Mesenchymal stem cell (in vitro differentiated cells and primary cell): ENCODE measurements around the gene UPP1.

Experiments
- DNase-seq: peaks from one replicate; pipeline ENCODE4 v3.0.0-alpha.2; 2013
- H2AFZ ChIP-seq: one replicate; pipeline ENCODE4 v1.6.1; 2013; ENCODE audit warnings: low read depth, mild to moderate bottlenecking, control low read depth, inconsistent platforms, low read length, moderate library complexity
- H2AK5ac ChIP-seq: 2 replicates; pipeline ENCODE4 v1.6.1; 2013; ENCODE audit warnings: low read length, moderate library complexity, mild to moderate bottlenecking, inconsistent platforms; ENCODE audit not compliant: severe bottlenecking
- H2BK120ac ChIP-seq: one replicate; pipeline ENCODE4 v1.6.1; 2013; ENCODE audit warnings: low read depth, mild to moderate bottlenecking, inconsistent platforms, low read length, moderate library complexity
- H2BK12ac ChIP-seq, 2 experiments: one replicate each; pipeline ENCODE4 v1.6.1; 2013; ENCODE audit warnings: inconsistent platforms in 2 of 2, low read length in 2 of 2, mild to moderate bottlenecking in 2 of 2, moderate library complexity in 2 of 2, control low read depth in 1 of 2
- H2BK15ac ChIP-seq: one replicate; pipeline ENCODE4 v1.6.1; 2013; ENCODE audit warnings: mild to moderate bottlenecking, low read depth, inconsistent platforms; ENCODE audit not compliant: poor library complexity, severe bottlenecking
- H2BK5ac ChIP-seq: 2 replicates; pipeline ENCODE4 v1.6.1; 2013; ENCODE audit warnings: low read depth, mild to moderate bottlenecking, low read length, control low read depth, inconsistent platforms; ENCODE audit not compliant: poor library complexity, severe bottlenecking
- H3K14ac ChIP-seq, 2 experiments: one replicate each; pipeline ENCODE4 v1.6.1; 2013; ENCODE audit warnings: inconsistent platforms in 2 of 2, low read length in 2 of 2, control low read depth in 1 of 2, mild to moderate bottlenecking in 1 of 2, moderate library complexity in 1 of 2
- H3K18ac ChIP-seq, 2 experiments: one replicate each; pipeline ENCODE4 v1.6.1; 2013; ENCODE audit warnings: inconsistent platforms in 2 of 2, low read length in 2 of 2, control low read depth in 1 of 2, low read depth in 1 of 2, mild to moderate bottlenecking in 1 of 2
- H3K23ac ChIP-seq, 2 experiments: one replicate each; pipeline ENCODE4 v1.6.1; 2013; ENCODE audit warnings: inconsistent platforms in 2 of 2, low read length in 2 of 2, mild to moderate bottlenecking in 2 of 2, moderate library complexity in 2 of 2, control low read depth in 1 of 2
- H3K27ac ChIP-seq: 2 replicates; pipeline ENCODE4 v1.5.1; 2013; ENCODE audit warnings: mild to moderate bottlenecking, moderate library complexity, low read length, control low read depth, inconsistent platforms; ENCODE audit not compliant: poor library complexity, severe bottlenecking
- H3K27me3 ChIP-seq, 2 experiments: 2 replicates each; pipeline versions ENCODE4 v1.6.1 to v1.7.0; 2013; ENCODE audit warnings: low read length in 2 of 2, mild to moderate bottlenecking in 2 of 2, moderate library complexity in 2 of 2, control low read depth in 1 of 2, inconsistent platforms in 1 of 2; ENCODE audit not compliant: control insufficient read depth in 1 of 2, insufficient read depth in 1 of 2
- H3K36me3 ChIP-seq, 2 experiments: 2 replicates each; pipeline versions ENCODE4 v1.6.1 to v1.7.0; 2013; ENCODE audit warnings: low read length in 2 of 2, control low read depth in 1 of 2, inconsistent platforms in 1 of 2, low read depth in 1 of 2, mild to moderate bottlenecking in 1 of 2; ENCODE audit not compliant: insufficient read depth in 2 of 2, control insufficient read depth in 1 of 2
- H3K4ac ChIP-seq, 2 experiments: one replicate each; pipeline ENCODE4 v1.6.1; 2013; ENCODE audit warnings: inconsistent platforms in 2 of 2, low read length in 2 of 2, mild to moderate bottlenecking in 2 of 2, moderate library complexity in 2 of 2, control low read depth in 1 of 2, low read depth in 1 of 2
- H3K4me1 ChIP-seq: 2 replicates; pipeline ENCODE4 v1.6.1; 2013; ENCODE audit warnings: low read depth, low read length, control low read depth; ENCODE audit not compliant: control insufficient read depth, insufficient read depth
- H3K4me2 ChIP-seq: 2 replicates; pipeline ENCODE4 v1.6.1; 2013; ENCODE audit warnings: low read length, mild to moderate bottlenecking, inconsistent platforms; ENCODE audit not compliant: poor library complexity, severe bottlenecking
- H3K4me3 ChIP-seq, 2 experiments: 2 replicates each; pipeline versions ENCODE4 v1.5.1 to v1.7.0; 2013; ENCODE audit warnings: low read length in 2 of 2, mild to moderate bottlenecking in 2 of 2, control low read depth in 1 of 2, low read depth in 1 of 2; ENCODE audit not compliant: insufficient read depth in 1 of 2
- H3K79me1 ChIP-seq: replicated peaks from 2 replicates; pipeline ENCODE4 v1.6.1; 2013; ENCODE audit warnings: mild to moderate bottlenecking, control low read depth, low read length, inconsistent platforms; ENCODE audit not compliant: poor library complexity, severe bottlenecking
- H3K9ac ChIP-seq: 2 replicates; pipeline ENCODE4 v1.7.0; 2013; ENCODE audit warnings: mild to moderate bottlenecking, low read length, moderate library complexity
- H3K9me3 ChIP-seq: 2 replicates; pipeline ENCODE4 v1.7.0; 2013; ENCODE audit warnings: mild to moderate bottlenecking, low read length; ENCODE audit not compliant: control insufficient read depth
- H4K8ac ChIP-seq: one replicate; pipeline ENCODE4 v1.6.1; 2013; ENCODE audit warnings: inconsistent platforms, mild to moderate bottlenecking, low read length, moderate library complexity
- H4K91ac ChIP-seq: one replicate; pipeline ENCODE4 v1.6.1; 2013; ENCODE audit warnings: mild to moderate bottlenecking, low read length, inconsistent platforms
- WGBS: methylation state at CpG from one replicate; pipeline ENCODE4 v1.1.7; 2013; ENCODE audit warnings: mixed read lengths; 5-methylcytosine and 5-hydroxymethylcytosine counted together

The UPP1 gene

GRCh38 chr7:48088559-48089045 is 463 bp upstream of the UPP1 start:
- H2AFZ ChIP-seq: peak overlapping the region; percentile 34
- H3K18ac ChIP-seq: peak overlapping the region; percentile 89 to 99
- peak; percentile 98 for DNase-seq
- no peak overlapping the region for H2BK120ac ChIP-seq
- no peaks in the 10 kb centered on the region for H3K9me3 ChIP-seq
- peak overlapping the region in 1 of 2 experiments; percentile 91 for H2BK12ac ChIP-seq
- peaks cover 9 to 26% of the 10 kb centered on the region in 2 experiments for H3K36me3 ChIP-seq
- H3K4me1 ChIP-seq: peaks cover 21% of the 10 kb centered on the region
- no peaks in the 10 kb centered on the region for H3K27me3 ChIP-seq
- H2BK5ac ChIP-seq: peak overlapping the region; percentile 51
- H3K4me2 ChIP-seq: peak overlapping the region; percentile 58
- H4K91ac ChIP-seq: peak overlapping the region; percentile 99
- WGBS: under 1% methylated on average over 25 of the region's 25 CpGs
- peaks cover 14% of the 10 kb centered on the region for H3K79me1 ChIP-seq
- H2AK5ac ChIP-seq: no peak overlapping the region
- H3K23ac ChIP-seq: no peak overlapping the region
- H3K4me3 ChIP-seq: peak overlapping the region in 1 of 2 experiments; percentile 79
- H3K9ac ChIP-seq: peak overlapping the region; percentile 92
- peak overlapping the region; percentile 96 for H3K27ac ChIP-seq
- peak overlapping the region; percentile 93 for H4K8ac ChIP-seq
- peak overlapping the region; percentile 86 for H2BK15ac ChIP-seq
- peak overlapping the region; percentile 47 to 92 for H3K4ac ChIP-seq
- H3K14ac ChIP-seq: no peak overlapping the region

DNA sequence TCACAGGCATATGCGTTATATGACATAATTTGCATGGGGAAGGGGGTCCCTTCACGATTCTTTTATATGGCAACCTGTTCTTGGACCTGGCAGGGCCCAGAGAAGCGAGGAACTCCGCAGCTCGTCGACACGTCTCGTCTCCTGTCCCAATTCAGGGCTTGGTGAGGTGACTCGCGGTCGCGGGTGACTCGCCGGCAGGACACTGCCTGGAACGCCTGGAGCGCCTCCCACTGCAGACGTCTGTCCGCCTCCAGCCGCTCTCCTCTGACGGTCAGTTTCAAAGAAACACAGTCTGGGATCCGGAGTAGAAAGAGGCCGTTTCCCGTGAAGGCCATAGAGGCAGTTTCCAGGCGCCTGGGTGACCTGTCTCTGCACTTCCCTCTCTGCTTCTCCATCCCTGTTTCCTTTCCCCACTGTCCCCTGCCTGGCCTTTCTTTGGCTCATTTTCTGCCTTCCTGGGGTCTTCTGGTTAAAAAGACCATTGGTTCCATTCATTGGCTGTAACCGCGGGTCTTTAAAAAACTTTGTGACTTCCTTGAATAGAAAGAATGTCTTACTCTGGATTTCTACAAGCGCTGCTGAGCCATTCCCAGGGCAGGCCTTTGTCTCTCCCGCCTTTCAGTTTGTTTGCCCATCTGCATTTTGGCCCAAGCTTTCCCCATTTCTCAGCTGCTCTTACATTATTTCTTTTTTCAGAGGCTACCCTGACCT is 1.2 kb downstream of the UPP1 start:
- Histone ChIP-seq H3K36me3 (peaks cover 13 to 35% of the 10 kb centered on the region in 2 experiments), H3K4ac (peak overlapping the region in 1 of 2 experiments; percentile 24), H3K4me1 (peaks cover 20% of the 10 kb centered on the region), H2AK5ac (no peak overlapping the region), H3K9ac (peak overlapping the region; percentile 85), H3K14ac (no peak overlapping the region), H3K79me1 (peaks cover 15% of the 10 kb centered on the region), H3K9me3 (no peaks in the 10 kb centered on the region), H3K4me3 (peak overlapping the region; percentile 49 to 87), H3K18ac (peak overlapping the region; percentile 40 to 41), H2BK15ac (no peak overlapping the region), H2BK5ac (no peak overlapping the region), H4K8ac (no peak overlapping the region), H4K91ac (no peak overlapping the region), H2AFZ (no peak overlapping the region), H3K4me2 (peak overlapping the region; percentile 52), H3K23ac (no peak overlapping the region), H2BK120ac (no peak overlapping the region), H3K27ac (peak overlapping the region; percentile 50), H3K27me3 (no peaks in the 10 kb centered on the region), H2BK12ac (no peak overlapping the region)
- DNase-seq: peak; percentile 78
- 4% methylated on average over 28 of the region's 28 CpGs for WGBS

DNA sequence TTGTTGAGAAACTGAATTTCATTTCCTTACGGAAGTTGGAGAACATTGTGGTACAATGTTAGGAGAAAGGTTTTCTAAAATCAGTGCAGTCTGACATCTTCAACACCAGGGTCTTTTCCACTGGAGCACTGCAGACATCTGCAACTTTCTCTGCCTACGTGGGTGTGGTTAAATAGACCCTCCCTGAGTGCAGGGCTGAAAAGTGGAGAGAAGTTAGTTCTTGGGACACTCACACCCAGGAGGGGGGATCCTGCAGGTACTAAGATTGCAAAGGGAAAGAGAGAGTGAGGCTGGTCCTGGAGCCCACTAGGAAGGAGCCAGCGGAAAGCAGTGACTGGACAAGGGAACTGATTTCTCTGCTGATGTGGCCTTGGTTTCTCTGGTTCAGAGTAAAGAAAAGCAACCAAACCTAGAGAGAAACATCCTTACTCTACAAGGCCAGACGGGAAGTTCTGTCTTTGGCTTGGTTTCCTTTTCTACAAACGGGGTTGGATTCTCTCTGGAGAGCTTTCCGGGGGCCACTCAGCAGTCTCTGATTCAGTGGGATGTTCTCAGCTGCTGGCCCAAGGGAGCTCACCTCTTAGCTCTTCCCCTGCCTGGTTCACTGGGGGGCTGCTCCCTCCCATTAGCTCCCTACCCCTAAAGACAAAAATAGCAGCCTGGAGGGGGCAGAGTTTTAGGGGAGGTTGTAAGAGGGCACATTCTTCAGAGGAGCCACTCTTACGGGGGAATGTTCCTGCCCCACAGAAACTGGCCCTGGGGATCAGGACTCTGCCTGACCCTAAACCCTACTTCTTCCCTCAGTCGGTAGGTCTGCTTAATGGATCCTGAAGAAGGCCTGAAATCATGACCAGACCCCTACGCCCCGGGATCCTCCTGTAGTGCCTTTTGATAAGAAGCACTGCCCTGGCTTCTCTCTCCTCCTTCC is 2.7 kb downstream of the UPP1 start:
- no peaks in the 10 kb centered on the region for H3K27me3 ChIP-seq
- H3K36me3 ChIP-seq: peaks cover 17 to 44% of the 10 kb centered on the region in 2 experiments
- H2AK5ac ChIP-seq: peak overlapping the region; percentile 6
- no peak overlapping the region for H2BK5ac ChIP-seq
- DNase-seq: no peak
- no peak overlapping the region for H2BK120ac ChIP-seq
- no peak overlapping the region for H3K27ac ChIP-seq
- H3K18ac ChIP-seq: no peak overlapping the region
- no peak overlapping the region for H3K4me3 ChIP-seq
- H3K23ac ChIP-seq: no peak overlapping the region
- H3K14ac ChIP-seq: no peak overlapping the region
- no peak overlapping the region for H2BK15ac ChIP-seq
- no peak overlapping the region for H3K9ac ChIP-seq
- peaks cover 23% of the 10 kb centered on the region for H3K79me1 ChIP-seq
- no peak overlapping the region for H3K4ac ChIP-seq
- H2BK12ac ChIP-seq: peak overlapping the region in 1 of 2 experiments; percentile 22
- H3K4me2 ChIP-seq: no peak overlapping the region
- WGBS: 87% methylated on average over 10 of the region's 10 CpGs
- no peak overlapping the region for H4K8ac ChIP-seq
- H3K9me3 ChIP-seq: no peaks in the 10 kb centered on the region
- H2AFZ ChIP-seq: no peak overlapping the region
- H4K91ac ChIP-seq: no peak overlapping the region
- H3K4me1 ChIP-seq: peaks cover 24% of the 10 kb centered on the region

DNA sequence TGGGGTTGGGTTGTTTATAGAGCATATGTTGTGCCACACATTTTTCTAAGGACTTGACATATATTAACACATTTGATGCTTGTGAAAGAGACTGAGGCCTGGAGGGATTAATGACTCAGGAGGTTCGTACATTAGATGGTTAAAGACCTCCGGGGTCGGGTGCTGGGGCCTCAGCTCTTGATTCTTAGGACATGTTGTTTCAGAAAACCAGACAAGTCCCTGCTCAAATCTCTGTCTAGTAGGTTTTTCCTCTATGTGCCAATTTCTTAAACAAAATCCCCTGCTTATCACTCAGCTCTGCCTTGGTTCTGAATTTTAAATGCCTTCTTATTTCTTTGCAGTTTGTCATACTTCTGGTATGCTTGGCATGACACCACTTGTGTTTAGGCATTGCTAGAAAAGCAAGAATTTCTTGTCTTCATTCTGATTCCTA is 5.8 kb downstream of the UPP1 start:
- no peak overlapping the region for H3K9ac ChIP-seq
- H3K27me3 ChIP-seq: no peaks in the 10 kb centered on the region
- H2BK5ac ChIP-seq: peak overlapping the region; percentile 79
- peak overlapping the region; percentile 90 for H3K27ac ChIP-seq
- H2BK120ac ChIP-seq: no peak overlapping the region
- H3K4me3 ChIP-seq: no peak overlapping the region
- peak; percentile 58 for DNase-seq
- no peak overlapping the region for H3K18ac ChIP-seq
- no peak overlapping the region for H2AFZ ChIP-seq
- 24% methylated on average over 3 of the region's 3 CpGs for WGBS
- peaks cover 30% of the 10 kb centered on the region for H3K79me1 ChIP-seq
- no peak overlapping the region for H3K4me2 ChIP-seq
- no peaks in the 10 kb centered on the region for H3K9me3 ChIP-seq
- no peak overlapping the region for H3K14ac ChIP-seq
- H3K4ac ChIP-seq: no peak overlapping the region
- H2AK5ac ChIP-seq: peak overlapping the region; percentile 90
- H2BK12ac ChIP-seq: no peak overlapping the region
- no peak overlapping the region for H4K8ac ChIP-seq
- no peak overlapping the region for H2BK15ac ChIP-seq
- H3K23ac ChIP-seq: no peak overlapping the region
- peaks cover 23 to 72% of the 10 kb centered on the region in 2 experiments for H3K36me3 ChIP-seq
- no peak overlapping the region for H4K91ac ChIP-seq
- H3K4me1 ChIP-seq: peaks cover 18% of the 10 kb centered on the region
